ENCODE data around the gene PPP1R11. TPM values are rescaled to one million over a fixed set of nuclear protein-coding genes. Genes with fewer than 3 reads are reported as not detected.
A peak's percentile ranks its signal among the peaks of the same experiment; 100 is the strongest.

Gene PPP1R11
- total and polyA plus RNA-seq, 5 experiments from 2014 or later = 56.6 to 108 (median 97.6) TPM

- Mint-ChIP-seq H3K4me1 (peaks cover 0 to 8% (median 2%) of the 10 kb centered on the region in 4 donors), H3K4me3 (no peak overlapping the region), H3K27ac (no peak overlapping the region), H3K9me3 (no peaks in the 10 kb centered on the region), H3K27me3 (no peaks in the 10 kb centered on the region), H3K36me3 (peaks cover 0 to 33% (median 6%) of the 10 kb centered on the region in 3 donors)
- DNase-seq (no peak), ATAC-seq (no peak)
- POLR2A ChIA-PET = no interaction called here
Measured at GRCh38 chr6:30041821-30042220, 25.2 kb upstream of the PPP1R11 start.

GRCh38 chr6:30042476-30042875 is 24.5 kb upstream of the PPP1R11 start:
- DNase-seq (no peak), ATAC-seq (no peak)
- no peaks in the 10 kb centered on the region for H3K9me3 Mint-ChIP-seq
- peaks cover 5 to 8% (median 6%) of the 10 kb centered on the region in 4 donors for H3K4me1 Mint-ChIP-seq
- H3K4me3 Mint-ChIP-seq = no peak overlapping the region
- H3K36me3 Mint-ChIP-seq = peaks cover 0 to 33% (median 6%) of the 10 kb centered on the region in 3 donors
- no peaks in the 10 kb centered on the region for H3K27me3 Mint-ChIP-seq
- POLR2A ChIA-PET = no interaction called here
- H3K27ac Mint-ChIP-seq = peak overlapping the region in 2 of 10 donors; percentile 7 to 15

GRCh38 chr6:30042914-30043313 is 24.1 kb upstream of the PPP1R11 start:
- no peak for DNase-seq
- Mint-ChIP-seq H3K36me3 (peaks cover 0 to 30% (median 6%) of the 10 kb centered on the region in 3 donors), H3K27ac (peak overlapping the region in 2 of 10 donors; percentile 7 to 36), H3K27me3 (no peaks in the 10 kb centered on the region), H3K4me1 (peaks cover 5 to 8% (median 7%) of the 10 kb centered on the region in 4 donors), H3K4me3 (no peak overlapping the region), H3K9me3 (no peaks in the 10 kb centered on the region)
- no peak for ATAC-seq
- POLR2A ChIA-PET = no interaction called here

- ATAC-seq = no peak
- peaks cover 5 to 8% (median 7%) of the 10 kb centered on the region in 4 donors for H3K4me1 Mint-ChIP-seq
Measured at GRCh38 chr6:30043744-30044143, 23.3 kb upstream of the PPP1R11 start.

GRCh38 chr6:30044630-30045029 is 22.4 kb upstream of the PPP1R11 start:
- DNase-seq = no peak
- no peak for ATAC-seq
- Mint-ChIP-seq H3K36me3 (peaks cover 0 to 35% (median 6%) of the 10 kb centered on the region in 3 donors), H3K4me1 (peaks cover 5 to 8% (median 7%) of the 10 kb centered on the region in 4 donors), H3K4me3 (no peak overlapping the region), H3K27ac (no peak overlapping the region), H3K9me3 (no peaks in the 10 kb centered on the region), H3K27me3 (no peaks in the 10 kb centered on the region)
- POLR2A ChIA-PET = no interaction called here

More at GRCh38 chr6:30043744-30044143, 23.3 kb upstream of the PPP1R11 start:
- H3K36me3 Mint-ChIP-seq = peaks cover 0 to 36% (median 6%) of the 10 kb centered on the region in 3 donors
- POLR2A ChIA-PET = no interaction called here
- H3K27ac Mint-ChIP-seq = no peak overlapping the region
- DNase-seq = no peak
- no peak overlapping the region for H3K4me3 Mint-ChIP-seq
- H3K9me3 Mint-ChIP-seq = no peaks in the 10 kb centered on the region
- H3K27me3 Mint-ChIP-seq = no peaks in the 10 kb centered on the region

GRCh38 chr6:30047220-30047619 is 19.8 kb upstream of the PPP1R11 start:
- H3K27me3 Mint-ChIP-seq = no peaks in the 10 kb centered on the region
- H3K27ac Mint-ChIP-seq = peak overlapping the region in 2 of 10 donors; percentile 7 to 61
- ATAC-seq (peak in 1 of 2 donors; percentile 29), DNase-seq (no peak)
- POLR2A ChIA-PET = no interaction called here
- peaks cover 5 to 9% (median 7%) of the 10 kb centered on the region in 4 donors for H3K4me1 Mint-ChIP-seq
- peaks cover 0 to 40% (median 7%) of the 10 kb centered on the region in 3 donors for H3K36me3 Mint-ChIP-seq
- no peak overlapping the region for H3K4me3 Mint-ChIP-seq
- no peaks in the 10 kb centered on the region for H3K9me3 Mint-ChIP-seq

GRCh38 chr6:30053682-30054081 is 13.3 kb upstream of the PPP1R11 start:
- Mint-ChIP-seq H3K36me3 (peaks cover 0 to 69% (median 16%) of the 10 kb centered on the region in 3 donors), H3K9me3 (no peaks in the 10 kb centered on the region), H3K27me3 (no peaks in the 10 kb centered on the region), H3K4me1 (peaks cover 5 to 6% (median 5%) of the 10 kb centered on the region in 4 donors), H3K4me3 (no peak overlapping the region), H3K27ac (no peak overlapping the region)
- ATAC-seq (no peak), DNase-seq (no peak)
- POLR2A ChIA-PET = no interaction called here

- H3K36me3 Mint-ChIP-seq = peaks cover 0 to 65% (median 16%) of the 10 kb centered on the region in 3 donors
Measured at GRCh38 chr6:30055513-30055912, 11.5 kb upstream of the PPP1R11 start.

GRCh38 chr6:30060606-30061091 is 6.3 kb upstream of the PPP1R11 start:
- Mint-ChIP-seq H3K36me3 (peaks cover 0 to 60% (median 5%) of the 10 kb centered on the region in 3 donors), H3K9me3 (no peaks in the 10 kb centered on the region), H3K27me3 (no peaks in the 10 kb centered on the region), H3K4me3 (peak overlapping the region; percentile 87 to 100 (median 99)), H3K4me1 (peaks cover 14 to 47% (median 30%) of the 10 kb centered on the region in 4 donors), H3K27ac (peak overlapping the region; percentile 97 to 100 (median 99))
- ATAC-seq = peak; percentile 33 to 44
- POLR2A ChIA-PET = interaction anchor here (0.7 to 3.6 kb wide), 12 partner anchors 9 to 419 kb away, joined by 3 to 18 read pairs (median 7); partner anchors contain the start of genes HLA-A, RNF39, TRIM26 and TRIM39
- DNase-seq = peak in 2 of 10 donors; percentile 20 to 26

More at GRCh38 chr6:30055513-30055912, 11.5 kb upstream of the PPP1R11 start:
- H3K27ac Mint-ChIP-seq = no peak overlapping the region
- no peak for DNase-seq
- H3K4me1 Mint-ChIP-seq = peaks cover 6 to 17% (median 12%) of the 10 kb centered on the region in 4 donors
- no peaks in the 10 kb centered on the region for H3K27me3 Mint-ChIP-seq
- POLR2A ChIA-PET = no interaction called here
- no peak for ATAC-seq
- H3K9me3 Mint-ChIP-seq = no peaks in the 10 kb centered on the region
- no peak overlapping the region for H3K4me3 Mint-ChIP-seq

GRCh38 chr6:30061092-30061857 is 5.7 kb upstream of the PPP1R11 start, which contains the start of gene POLR1H:
POLR1H (plus strand) TSS chr6:30061265; CDS start chr6:30061525, 260 bp downstream.
- Mint-ChIP-seq H3K9me3 (no peaks in the 10 kb centered on the region), H3K36me3 (peaks cover 0 to 59% (median 5%) of the 10 kb centered on the region in 3 donors), H3K4me1 (peaks cover 17 to 54% (median 34%) of the 10 kb centered on the region in 4 donors), H3K27ac (peak within 1 kb of the TSS; percentile 97 to 100 (median 99)), H3K27me3 (no peaks in the 10 kb centered on the region), H3K4me3 (peak within 1 kb of the TSS; percentile 87 to 100 (median 99))
- POLR2A ChIA-PET = interaction anchor here (0.6 to 3.6 kb wide), 14 partner anchors 8 to 1837 kb away, joined by 3 to 18 read pairs (median 6); partner anchors contain the start of genes HLA-A, RNF39, TRIM26 and TRIM39
- DNase-seq = peak; percentile 70 to 93 (median 85)
- peak; percentile 87 to 93 for ATAC-seq

GRCh38 chr6:30061858-30062458 is 5.0 kb upstream of the PPP1R11 start:
- peak overlapping the region; percentile 87 to 100 (median 99) for H3K4me3 Mint-ChIP-seq
- peak overlapping the region; percentile 97 to 100 (median 99) for H3K27ac Mint-ChIP-seq
- no peaks in the 10 kb centered on the region for H3K9me3 Mint-ChIP-seq
- peak in 6 of 10 donors; percentile 9 to 77 (median 49) for DNase-seq
- peak; percentile 35 to 55 for ATAC-seq
- POLR2A ChIA-PET = interaction anchor here (1.1 to 3.6 kb wide), 8 partner anchors 10 to 412 kb away, joined by 3 to 18 read pairs (median 12); partner anchors contain the start of genes HLA-A, RNF39, TRIM26 and TRIM39
- H3K4me1 Mint-ChIP-seq = peaks cover 20 to 61% (median 38%) of the 10 kb centered on the region in 4 donors
- H3K36me3 Mint-ChIP-seq = peaks cover 0 to 53% (median 5%) of the 10 kb centered on the region in 3 donors
- no peaks in the 10 kb centered on the region for H3K27me3 Mint-ChIP-seq

- DNase-seq = no peak
- POLR2A ChIA-PET = interaction anchor here (0.6 to 3.6 kb wide), 5 partner anchors 12 to 1602 kb away, joined by 3 to 18 read pairs (median 14); partner anchors contain the start of genes HLA-A, RNF39 and TRIM39
- Mint-ChIP-seq H3K36me3 (peaks cover 0 to 49% (median 2%) of the 10 kb centered on the region in 3 donors), H3K4me3 (peak overlapping the region; percentile 87 to 100 (median 99)), H3K27ac (peak overlapping the region; percentile 82 to 100 (median 99)), H3K9me3 (no peaks in the 10 kb centered on the region), H3K4me1 (peaks cover 22 to 66% (median 44%) of the 10 kb centered on the region in 4 donors), H3K27me3 (no peaks in the 10 kb centered on the region)
- no peak for ATAC-seq
Measured at GRCh38 chr6:30062471-30063178, 4.4 kb upstream of the PPP1R11 start.

Data from naive thymus-derived CD8-positive, alpha-beta T cell (primary cell).